GM12873 (cell line): Measurements from ENCODE around the gene SERPINF2.

Experiments
- TF ChIP-seq, protein P1 (sequence below): IDR thresholded peaks from 2 replicates; pipeline ENCODE4 v1.5.1; 2012; ENCODE audit warnings: low read depth, mild to moderate bottlenecking, moderate library complexity, low read length, control low read depth; ENCODE audit not compliant: insufficient read depth; ENCODE audit errors: missing control alignments

SERPINF2 gene

DNA sequence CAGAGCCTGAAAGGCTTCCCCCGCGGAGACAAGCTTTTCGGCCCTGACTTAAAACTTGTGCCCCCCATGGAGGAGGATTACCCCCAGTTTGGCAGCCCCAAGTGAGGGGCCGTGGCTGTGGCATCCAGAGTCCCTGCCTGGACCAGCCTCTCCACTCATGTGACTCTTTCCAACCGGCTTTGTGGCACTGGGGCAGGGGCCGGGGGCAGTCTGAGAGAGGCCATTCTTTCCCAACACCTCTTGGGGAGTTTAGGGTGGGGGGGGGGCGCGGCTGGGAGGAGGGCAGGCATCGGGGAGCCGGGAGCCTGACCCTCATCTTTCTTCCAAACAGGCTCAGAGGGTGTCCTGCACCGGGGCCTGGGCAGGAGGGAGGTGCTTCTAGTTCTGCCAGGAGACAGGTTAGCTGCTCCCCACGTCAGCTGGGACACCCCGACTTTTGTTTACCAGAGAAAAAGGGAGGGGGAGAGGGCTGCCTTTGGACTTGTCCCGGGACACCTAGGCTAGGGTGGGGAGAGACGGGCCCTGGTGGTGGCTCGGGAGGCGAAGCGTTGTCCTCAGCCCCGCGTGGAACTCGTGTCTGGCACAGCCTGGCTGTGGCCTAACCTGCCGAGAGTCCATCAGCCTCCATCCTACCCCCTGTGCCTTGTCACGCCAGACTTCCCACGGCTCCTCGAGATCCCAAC lies 11.9 kb downstream of the SERPINF2 start:
- TF ChIP-seq, protein P1, sequence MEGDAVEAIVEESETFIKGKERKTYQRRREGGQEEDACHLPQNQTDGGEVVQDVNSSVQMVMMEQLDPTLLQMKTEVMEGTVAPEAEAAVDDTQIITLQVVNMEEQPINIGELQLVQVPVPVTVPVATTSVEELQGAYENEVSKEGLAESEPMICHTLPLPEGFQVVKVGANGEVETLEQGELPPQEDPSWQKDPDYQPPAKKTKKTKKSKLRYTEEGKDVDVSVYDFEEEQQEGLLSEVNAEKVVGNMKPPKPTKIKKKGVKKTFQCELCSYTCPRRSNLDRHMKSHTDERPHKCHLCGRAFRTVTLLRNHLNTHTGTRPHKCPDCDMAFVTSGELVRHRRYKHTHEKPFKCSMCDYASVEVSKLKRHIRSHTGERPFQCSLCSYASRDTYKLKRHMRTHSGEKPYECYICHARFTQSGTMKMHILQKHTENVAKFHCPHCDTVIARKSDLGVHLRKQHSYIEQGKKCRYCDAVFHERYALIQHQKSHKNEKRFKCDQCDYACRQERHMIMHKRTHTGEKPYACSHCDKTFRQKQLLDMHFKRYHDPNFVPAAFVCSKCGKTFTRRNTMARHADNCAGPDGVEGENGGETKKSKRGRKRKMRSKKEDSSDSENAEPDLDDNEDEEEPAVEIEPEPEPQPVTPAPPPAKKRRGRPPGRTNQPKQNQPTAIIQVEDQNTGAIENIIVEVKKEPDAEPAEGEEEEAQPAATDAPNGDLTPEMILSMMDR = no peak

DNA sequence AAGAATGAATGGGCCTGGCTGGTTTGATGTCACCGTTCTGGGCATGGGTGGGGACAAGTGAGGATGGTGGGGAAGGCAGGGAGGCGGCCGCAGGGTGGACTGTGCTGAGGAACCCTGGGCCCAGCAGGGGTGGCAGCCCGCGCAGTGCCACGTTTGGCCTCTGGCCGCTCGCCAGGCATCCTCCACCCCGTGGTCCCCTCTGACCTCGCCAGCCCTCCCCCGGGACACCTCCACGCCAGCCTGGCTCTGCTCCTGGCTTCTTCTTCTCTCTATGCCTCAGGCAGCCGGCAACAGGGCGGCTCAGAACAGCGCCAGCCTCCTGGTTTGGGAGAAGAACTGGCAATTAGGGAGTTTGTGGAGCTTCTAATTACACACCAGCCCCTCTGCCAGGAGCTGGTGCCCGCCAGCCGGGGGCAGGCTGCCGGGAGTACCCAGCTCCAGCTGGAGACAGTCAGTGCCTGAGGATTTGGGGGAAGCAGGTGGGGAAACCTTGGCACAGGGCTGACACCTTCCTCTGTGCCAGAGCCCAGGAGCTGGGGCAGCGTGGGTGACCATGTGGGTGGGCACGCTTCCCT lies 12.7 kb downstream of the SERPINF2 start:
- TF ChIP-seq, protein P1 = no peak

DNA sequence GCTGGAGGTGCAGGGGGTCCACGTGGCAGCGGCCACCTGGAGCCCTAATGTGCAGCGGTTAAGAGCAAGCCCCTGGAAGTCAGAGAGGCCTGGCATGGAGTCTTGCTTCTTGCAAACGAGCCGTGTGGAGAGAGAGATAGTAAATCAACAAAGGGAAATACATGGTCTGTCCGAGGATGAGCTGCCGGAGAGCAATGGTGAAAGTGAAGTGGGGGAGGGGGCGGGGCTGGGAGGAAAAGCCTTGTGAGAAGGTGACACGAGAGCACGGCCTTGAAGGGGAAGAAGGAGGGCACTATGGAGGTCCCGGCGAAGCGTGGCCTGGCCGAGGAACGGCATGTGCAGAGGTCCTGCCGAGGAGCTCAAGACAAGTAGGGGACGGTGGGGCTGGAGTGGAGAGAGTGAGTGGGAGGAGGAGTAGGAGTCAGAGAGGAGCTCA lies 13.2 kb downstream of the SERPINF2 start:
- TF ChIP-seq, protein P1 = no peak

DNA sequence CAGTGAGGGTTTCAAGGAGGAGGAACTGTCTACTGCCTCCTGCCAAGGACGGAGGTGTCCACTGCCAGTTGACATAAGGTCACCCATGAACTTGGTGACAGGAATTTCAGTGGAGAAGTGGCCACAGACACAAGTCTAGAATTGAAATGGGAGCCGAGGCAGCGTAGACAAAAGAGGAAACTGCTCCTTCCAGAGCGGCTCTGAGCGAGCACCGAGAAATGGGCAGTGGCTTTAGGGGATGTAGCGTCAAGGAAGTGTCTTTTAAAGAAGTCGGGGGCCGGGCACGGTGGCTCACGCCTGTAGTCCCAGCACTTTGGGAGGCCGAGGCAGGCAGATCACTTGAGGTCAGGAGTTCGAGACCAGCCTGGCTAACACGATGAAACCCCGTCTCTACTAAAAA lies 16.1 kb downstream of the SERPINF2 start:
- TF ChIP-seq, protein P1 = no peak

DNA sequence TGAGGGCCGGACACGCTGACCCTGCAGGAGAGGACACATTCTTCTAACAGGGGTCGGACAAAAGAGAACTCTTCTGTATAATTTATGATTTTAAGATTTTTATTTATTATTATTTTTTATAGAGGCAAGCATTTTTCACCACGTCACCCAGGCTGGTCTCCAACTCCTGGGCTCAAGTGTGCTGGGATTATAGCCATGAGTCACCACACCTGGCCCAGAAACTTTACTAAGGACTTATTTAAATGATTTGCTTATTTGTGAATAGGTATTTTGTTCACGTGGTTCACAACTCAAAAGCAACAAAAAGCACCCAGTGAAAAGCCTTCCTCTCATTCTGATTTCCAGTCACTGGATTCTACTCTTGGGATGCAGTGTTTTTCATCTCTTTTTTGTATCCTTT lies 16.9 kb downstream of the SERPINF2 start:
- TF ChIP-seq, protein P1 = no peak

DNA sequence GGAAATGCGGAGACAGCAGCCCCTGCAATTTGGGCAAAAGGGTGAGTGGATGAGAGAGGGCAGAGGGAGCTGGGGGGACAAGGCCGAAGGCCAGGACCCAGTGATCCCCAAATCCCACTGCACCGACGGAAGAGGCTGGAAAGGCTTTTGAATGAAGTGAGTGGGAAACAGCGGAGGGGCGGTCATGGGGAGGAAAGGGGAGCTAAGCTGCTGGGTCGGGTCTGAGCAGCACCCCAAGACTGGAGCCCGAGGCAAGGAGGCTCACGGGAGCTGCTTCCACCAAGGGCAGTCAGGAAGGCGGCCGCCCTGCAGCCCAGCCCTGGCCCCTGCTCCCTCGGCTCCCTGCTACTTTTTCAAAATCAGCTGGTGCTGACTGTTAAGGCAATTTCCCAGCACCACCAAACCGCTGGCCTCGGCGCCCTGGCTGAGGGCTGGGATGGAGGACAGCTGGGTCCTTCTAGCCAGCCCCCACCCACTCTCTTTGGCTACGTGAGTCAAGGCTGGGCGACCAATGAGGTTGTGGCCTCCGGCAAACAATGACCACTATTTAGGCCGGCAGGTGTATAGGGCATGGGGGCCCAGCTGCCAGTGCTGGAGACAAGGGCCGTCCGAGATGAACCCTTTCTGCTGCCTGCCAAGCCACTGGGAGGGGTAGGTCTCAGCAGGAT lies 19.7 kb downstream of the SERPINF2 start:
- TF ChIP-seq, protein P1 = no peak
